Frontal cortex (tissue), 4 donors: ENCODE measurements around the gene PSG11. TPM values are rescaled to one million over a fixed set of nuclear protein-coding genes. Genes with fewer than 3 reads are reported as not detected.
"Not testable (repeated sequence)": the region's sequence is repeated elsewhere in the genome, so short reads cannot be mapped to it uniquely, and the experiment has no call there.

Experiments used
- DNase-seq, 2 donors: peaks; one replicate each; pipeline ENCODE4 v3.0.0; 2012; ENCODE audit warnings: low spot score in 2 of 2
- FAIRE-seq: peaks from 2 replicates; lab custom pipeline; 2012; peaks lifted over from hg19 to GRCh38; lab: Jason Lieb, UNC
- total RNA-seq: library from RNA; depleted of rRNA; stranded (reverse); fragments of >200 nt; gene quantifications from one replicate; pipeline ENCODE4 v1.2.3, GENCODE V29; 2014
- donor health status: control.
- donor health status: control.
- donor health status: control.

The PSG11 gene
- not detected for total RNA-seq

DNA sequence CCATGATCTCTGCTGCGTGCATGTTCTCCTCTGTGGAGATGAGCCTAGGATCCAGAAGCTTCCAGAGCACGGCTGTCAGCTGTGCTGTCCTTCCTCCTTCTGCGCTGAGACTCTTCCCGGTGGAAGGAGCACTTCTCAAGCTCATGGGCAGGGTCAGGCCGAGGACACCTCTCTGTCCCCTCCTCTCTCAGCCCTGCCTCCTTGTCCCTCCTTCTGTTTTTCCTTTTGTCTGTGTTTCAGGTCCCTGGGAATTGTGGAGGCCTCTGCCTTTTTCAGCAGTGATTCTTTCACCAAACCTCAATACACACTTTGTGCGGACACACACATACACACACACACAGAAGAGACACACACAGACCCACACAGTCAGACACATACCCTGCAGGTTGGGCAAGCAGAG lies at the start of gene PSG11:
TSS of gene PSG11 (minus strand) at position 101 of the 400 bp plus-strand sequence. CDS start at position 4, 97 bp downstream.
- not testable (repeated sequence) for FAIRE-seq

DNA sequence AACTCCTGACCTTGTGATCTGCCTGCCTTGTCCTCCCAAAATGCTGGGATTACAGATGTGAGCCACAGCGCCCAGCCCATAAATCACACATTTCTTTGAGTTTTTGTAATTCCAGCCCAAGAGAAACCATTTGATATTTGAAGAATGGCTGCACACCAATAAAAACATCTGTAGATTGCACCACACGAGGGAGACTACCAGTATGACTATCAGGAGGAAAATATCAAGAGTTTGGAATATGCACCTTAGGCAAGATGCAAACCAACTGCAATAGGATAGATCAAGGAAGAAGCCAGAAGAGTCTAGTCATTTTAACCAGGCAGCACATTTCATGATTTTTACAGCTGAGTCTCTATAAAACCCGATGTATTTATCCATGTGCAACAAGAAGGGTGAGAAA lies 36.1 kb upstream of the PSG11 start:
- FAIRE-seq, DNase-seq: not testable (repeated sequence)

More for the DNA sequence above, at the start of gene PSG11:
- DNase-seq: not testable (repeated sequence)

DNA sequence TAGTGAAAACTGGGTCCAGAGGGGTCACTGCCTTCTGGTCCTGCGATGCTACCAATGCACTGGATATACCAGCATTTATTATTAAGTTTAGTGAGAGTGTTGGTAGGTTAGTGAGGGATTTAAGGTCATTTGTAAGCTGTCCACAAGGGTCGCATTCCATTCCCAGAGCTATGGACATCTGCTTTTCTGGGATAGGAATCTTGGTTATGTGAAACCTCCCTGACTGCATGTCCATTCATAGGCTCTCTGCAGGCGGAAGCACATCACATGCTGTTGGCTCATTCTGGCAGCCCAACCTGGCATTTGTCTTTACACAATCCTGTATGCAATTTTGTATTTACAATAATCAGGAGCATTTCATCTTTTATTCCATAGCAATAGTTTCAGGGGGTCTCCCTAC lies 35.1 kb upstream of the PSG11 start:
- DNase-seq: not testable (repeated sequence)

DNA sequence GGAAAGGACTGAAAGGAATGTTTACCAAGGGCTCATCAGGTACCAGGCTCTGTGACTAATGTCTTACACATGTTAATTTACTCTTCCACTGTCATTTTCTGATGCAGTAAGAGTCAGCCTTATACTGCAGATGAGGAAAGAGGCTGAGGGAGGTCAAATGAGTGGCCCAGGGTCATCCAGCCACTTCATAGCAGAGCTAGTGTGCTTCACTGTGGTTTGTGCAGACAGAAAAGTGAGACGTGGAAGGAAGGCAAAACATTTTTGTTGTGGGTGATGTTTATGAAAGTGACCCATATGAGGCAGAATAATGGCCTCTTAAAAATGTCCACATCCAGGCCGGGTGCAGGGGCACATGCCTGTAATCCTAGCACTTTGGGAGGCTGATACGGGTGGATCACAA lies 34.0 kb upstream of the PSG11 start:
- not testable (repeated sequence) for FAIRE-seq

More for the DNA sequence above, 35.1 kb upstream of the PSG11 start:
- FAIRE-seq: not testable (repeated sequence)

GRCh38 chr19:43059482-43059881 lies 33.2 kb upstream of the PSG11 start:
- FAIRE-seq, DNase-seq: not testable (repeated sequence)

More for the DNA sequence above, 34.0 kb upstream of the PSG11 start:
- not testable (repeated sequence) for DNase-seq

- not testable (repeated sequence) for FAIRE-seq
These were observed 32.2 kb upstream of the PSG11 start for GRCh38 chr19:43058440-43058839.

DNA sequence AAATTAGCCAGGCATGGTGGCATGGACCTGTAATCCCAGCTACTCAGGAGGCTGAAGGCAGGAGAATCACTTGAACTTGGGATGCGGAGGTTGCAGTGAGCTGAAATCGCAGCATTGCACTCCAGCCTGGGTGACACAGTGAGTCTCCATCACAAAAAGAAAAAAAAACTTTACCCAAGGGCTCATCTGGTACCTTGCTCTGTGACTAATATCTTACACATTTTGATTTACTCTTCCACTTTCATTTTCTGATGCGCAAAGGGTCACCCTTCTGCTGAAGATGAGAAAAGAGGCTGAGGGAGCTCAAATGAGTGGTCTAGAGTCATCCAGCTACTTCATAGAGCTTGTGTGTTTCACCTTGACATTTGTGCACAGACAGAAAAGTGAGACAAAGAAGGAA lies 21.7 kb upstream of the PSG11 start:
- not testable (repeated sequence) for FAIRE-seq, DNase-seq

More at GRCh38 chr19:43058440-43058839, 32.2 kb upstream of the PSG11 start:
- DNase-seq: not testable (repeated sequence)

DNA sequence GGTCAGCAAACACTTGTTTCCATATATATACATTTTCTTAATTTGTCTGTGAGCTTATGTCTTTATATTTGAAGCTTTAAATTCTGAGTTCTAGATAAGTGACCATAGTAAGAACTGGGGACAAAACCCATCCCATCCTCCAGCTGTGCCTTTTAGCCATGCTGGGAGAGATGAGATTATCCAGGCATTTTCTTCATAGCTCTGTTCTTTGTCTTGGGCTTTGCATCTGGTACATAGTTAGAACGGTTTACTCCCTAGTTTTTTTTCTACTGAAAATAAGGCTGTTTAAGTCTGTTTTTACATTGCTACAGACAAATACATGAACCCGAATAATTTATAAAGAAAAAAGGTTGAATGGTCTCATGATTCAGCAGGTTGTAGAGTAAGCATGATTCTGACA lies 20.3 kb upstream of the PSG11 start:
- not testable (repeated sequence) for DNase-seq, FAIRE-seq

DNA sequence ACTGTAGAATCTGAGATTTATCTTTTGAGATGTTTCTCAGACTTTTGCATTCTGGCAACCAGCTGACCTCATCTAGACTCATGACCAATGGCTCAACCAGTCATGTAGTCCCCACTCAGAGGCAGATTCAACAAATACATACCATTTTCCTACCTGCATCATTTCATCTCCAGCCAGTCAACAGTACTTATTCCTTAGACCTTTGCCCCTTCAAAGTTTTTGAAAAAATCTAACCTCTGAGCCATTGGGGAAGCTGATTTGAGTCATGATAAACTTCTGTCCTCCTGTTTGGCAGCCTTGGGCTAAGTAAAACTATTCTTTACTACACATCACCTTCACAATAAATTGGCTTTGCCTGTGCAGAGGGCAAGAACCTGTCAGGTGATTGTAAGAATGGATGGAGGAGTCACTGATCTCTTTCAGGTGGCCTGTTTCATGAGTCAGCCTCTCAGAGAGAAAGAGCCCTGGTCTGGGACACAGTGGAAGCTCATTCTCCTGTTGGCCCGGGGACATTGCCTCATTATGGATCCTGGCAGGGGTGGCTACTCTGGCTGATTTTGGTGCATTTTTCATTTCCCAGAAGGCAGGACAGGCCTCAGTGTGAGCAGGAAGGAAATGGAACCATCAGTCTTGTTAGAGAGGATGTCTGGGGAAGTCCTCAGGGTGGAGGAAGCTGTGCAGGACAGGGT lies 17.4 kb upstream of the PSG11 start:
- not testable (repeated sequence) for FAIRE-seq, DNase-seq

DNA sequence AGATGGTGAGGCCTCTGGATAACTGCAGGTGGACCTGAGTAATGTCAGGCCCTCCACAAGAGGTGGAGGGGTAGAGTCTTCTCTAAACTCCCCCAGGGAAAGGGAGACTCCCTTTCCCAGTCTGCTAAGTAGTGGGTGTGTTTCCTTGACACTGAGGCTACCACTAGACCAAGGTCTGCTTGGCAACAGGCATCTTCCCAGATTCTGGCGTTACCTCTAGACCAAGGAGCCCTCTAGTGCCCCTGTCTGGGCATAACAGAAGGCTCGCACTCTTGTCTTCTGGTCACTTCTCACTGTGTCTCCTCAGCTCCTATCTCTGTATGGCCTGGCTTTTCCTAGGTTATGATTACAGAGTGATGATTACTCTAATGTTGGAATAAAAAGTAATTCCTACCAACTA lies 5.4 kb upstream of the PSG11 start:
- DNase-seq, FAIRE-seq: not testable (repeated sequence)

GRCh38 chr19:43028866-43029265 lies 2.6 kb upstream of the PSG11 start:
- no peak for FAIRE-seq

DNA sequence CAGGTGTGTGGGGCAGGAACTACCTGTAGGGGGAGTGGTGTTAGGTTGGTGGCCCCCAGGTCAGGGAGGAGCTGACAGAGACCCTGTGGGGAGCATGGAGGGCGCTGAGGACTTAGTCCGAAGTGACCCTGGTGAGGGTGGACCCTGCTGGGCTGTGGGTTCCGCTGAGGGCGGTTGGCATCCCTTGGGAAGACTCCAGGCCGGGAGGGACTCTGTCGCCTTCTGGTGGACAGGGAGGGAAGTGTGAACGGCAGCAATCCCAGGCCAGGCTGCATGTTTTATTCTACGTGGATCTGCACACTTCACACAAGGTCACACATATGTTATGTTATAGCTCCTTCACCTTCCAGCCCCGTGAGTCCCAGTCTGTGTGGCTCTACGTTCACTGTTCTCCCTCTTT lies 1.7 kb upstream of the PSG11 start:
- not testable (repeated sequence) for DNase-seq, FAIRE-seq

More at GRCh38 chr19:43028866-43029265, 2.6 kb upstream of the PSG11 start:
- DNase-seq: no peak

DNA sequence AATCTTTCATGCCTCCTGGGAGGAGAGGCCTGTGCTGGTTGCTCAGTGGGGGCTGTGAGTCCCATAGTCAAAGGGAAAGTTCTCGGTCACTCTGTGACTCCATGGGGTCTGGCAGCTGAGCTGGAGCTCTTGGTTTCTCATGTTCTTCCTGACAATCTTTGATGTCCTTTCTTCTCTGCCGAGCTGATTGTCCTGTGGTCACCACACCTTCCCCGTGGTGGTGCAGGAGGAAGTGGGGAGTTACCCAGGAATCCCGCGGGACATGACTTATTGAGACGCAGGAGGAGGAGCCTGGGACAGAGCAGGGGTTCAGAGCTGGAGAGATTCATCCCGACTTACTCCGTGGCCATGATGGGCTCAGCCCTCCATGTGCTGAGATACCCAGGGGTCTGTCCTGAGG lies 792 bp upstream of the PSG11 start:
- not testable (repeated sequence) for FAIRE-seq, DNase-seq

- not testable (repeated sequence) for DNase-seq, FAIRE-seq
These were observed 4.2 kb downstream of the PSG11 start for GRCh38 chr19:43022098-43022497.

DNA sequence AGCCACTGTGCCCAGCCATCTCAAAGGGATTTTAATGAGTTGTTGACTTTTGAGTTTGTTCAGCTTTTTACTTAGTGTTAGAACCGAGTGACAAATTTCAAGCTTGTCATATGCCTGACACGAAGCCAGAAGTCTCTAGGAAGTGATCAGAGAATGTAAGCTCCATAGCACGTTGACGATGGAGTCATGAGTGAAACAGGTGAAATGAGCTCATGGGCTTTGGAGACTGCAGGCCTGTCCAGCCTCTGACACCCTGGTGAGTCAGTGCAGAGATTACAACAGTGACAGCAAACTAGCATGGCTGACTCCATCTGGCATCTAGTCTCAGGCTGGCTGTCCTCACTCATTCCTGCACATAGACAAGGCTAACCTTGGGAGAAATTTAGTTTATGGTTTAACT lies 4.6 kb downstream of the PSG11 start:
- FAIRE-seq, DNase-seq: not testable (repeated sequence)

GRCh38 chr19:43019588-43019987 lies 6.7 kb downstream of the PSG11 start:
- not testable (repeated sequence) for FAIRE-seq, DNase-seq

- not testable (repeated sequence) for FAIRE-seq, DNase-seq
These were observed 20.4 kb downstream of the PSG11 start for GRCh38 chr19:43005841-43006240.

DNA sequence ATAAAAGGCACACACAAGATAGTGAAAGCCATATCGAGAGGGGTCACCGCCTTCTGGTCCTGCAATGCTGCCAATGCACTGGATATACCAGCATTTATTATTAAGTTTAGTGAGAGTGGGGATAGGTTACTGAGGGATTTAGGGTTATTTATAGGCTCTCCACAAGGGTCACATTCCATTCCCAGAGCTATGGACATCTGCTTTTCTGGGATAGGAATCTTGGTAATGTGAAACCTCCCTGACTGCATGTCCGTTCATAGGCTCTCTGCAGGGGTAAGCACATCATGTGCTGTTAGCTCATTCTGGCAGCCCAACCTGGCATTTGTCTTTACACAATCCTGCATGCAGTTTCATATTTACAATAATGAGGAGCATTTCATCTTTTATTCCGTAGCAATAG lies 21.4 kb downstream of the PSG11 start:
- DNase-seq, FAIRE-seq: not testable (repeated sequence)

DNA sequence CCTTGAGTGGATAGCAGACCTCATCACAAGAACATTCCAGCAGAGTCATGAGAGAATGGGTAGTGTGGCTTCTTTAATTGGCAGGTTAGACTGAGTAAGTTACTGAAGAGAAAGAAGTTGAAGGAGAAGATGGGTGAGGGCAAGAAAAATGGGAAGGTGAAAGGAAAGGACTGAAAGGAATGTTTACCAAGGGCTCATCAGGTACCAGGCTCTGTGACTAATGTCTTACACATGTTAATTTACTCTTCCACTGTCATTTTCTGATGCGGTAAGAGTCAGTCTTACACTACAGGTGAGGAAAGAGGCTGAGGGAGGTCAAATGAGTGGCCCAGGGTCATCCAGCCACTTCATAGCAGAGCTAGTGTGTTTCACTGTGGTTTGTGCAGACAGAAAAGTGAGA lies 22.6 kb downstream of the PSG11 start:
- DNase-seq, FAIRE-seq: not testable (repeated sequence)

DNA sequence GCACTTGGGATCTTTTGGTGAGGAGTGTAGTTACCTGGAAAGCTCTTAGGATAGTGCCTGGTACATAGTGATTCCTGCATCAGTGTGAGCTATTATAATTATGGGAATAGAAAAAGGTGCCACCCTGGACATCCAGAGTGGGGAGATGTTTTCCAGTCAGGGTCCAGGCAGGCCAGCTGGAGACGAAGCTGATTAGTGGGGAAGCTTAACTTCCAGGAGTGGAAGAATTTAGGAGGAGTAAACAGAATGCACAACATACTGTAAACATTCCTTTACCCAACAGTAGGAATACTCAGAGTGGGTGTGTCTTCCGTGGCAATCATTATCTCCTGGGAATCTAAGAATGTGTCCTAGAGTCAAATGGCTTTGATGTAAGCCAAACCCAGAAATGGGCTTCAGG lies 23.3 kb downstream of the PSG11 start:
- FAIRE-seq, DNase-seq: not testable (repeated sequence)

DNA sequence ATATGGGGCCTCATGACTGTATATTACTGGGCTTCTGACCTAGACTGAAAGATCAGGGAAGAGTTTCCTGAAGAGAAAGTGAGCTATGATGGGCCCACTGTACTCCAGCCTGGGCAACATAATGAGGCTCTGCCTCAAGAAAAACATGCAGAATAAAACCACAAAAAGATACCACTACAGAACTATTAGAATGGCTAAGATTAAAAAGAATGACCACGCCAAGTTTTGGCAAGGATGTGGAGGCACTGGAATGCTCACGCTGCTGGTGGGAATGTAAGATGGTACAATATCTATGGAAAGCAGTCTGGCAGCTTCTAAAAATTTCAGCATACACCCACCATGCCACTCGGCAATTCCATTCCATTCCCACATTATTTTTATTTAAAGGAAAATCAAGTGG lies 30.1 kb downstream of the PSG11 start:
- DNase-seq, FAIRE-seq: not testable (repeated sequence)
